OCI-LY3 (cell line): ENCODE measurements around the gene NCOA3.

ENCODE experiments used
- CTCF ChIP-seq: fragments of 200-600, 300-600 bp; sonication (generic); IDR thresholded peaks from 2 replicates; pipeline ENCODE4 v1.5.1; 2014; ENCODE audit warnings: antibody characterized with exemption, low read length, low read depth
- EZH2phosphoT487 ChIP-seq: fragments of 200-600 bp; shearing (Covaris generic); IDR thresholded peaks from 2 replicates; pipeline ENCODE4 v1.6.1; 2018; ENCODE audit warnings: antibody characterized with exemption, mixed run types, low read depth

GRCh38 chr20:47678536-47678935, 176.8 kb downstream of the NCOA3 start:
- TF ChIP-seq EZH2phosphoT487 (no peak), CTCF (no peak)
